Adrenal gland (tissue), 12 donors: ENCODE results near the gene CHKA. TPM values are rescaled to one million over a fixed set of nuclear protein-coding genes. Genes with fewer than 3 reads are reported as not detected.

Experiments
- DNase-seq, 7 donors: peaks; one replicate each; pipeline ENCODE4 v3.0.0-alpha.2; 2019 to 2020
- H3K27ac ChIP-seq, 5 donors: fragments of 200-600 bp; sonication (generic) in 4 of 5; 1 replicate in 3 of 5; 2 replicates in 2 of 5; pipeline versions ENCODE4 v1.5.1 to v1.8.0; 2016 to 2020; ENCODE audit warnings: mild to moderate bottlenecking in 1 of 5
- H3K27me3 ChIP-seq: fragments of 200-600 bp; 2 replicates; pipeline ENCODE4 v1.8.0; 2021
- H3K36me3 ChIP-seq, 2 donors: fragments of 200-600 bp; replicated peaks in 1 of 2; 1 replicate in 1 of 2; 2 replicates in 1 of 2; pipeline versions ENCODE4 v1.5.1 to v1.8.0; 2018 to 2022
- H3K4me1 ChIP-seq, 2 donors: fragments of 200-600 bp; replicated peaks in 1 of 2; 1 replicate in 1 of 2; 2 replicates in 1 of 2; pipeline versions ENCODE4 v1.5.1 to v1.8.0; 2018 to 2021
- H3K4me3 ChIP-seq, 4 donors: fragments of 200-600 bp; sonication (generic) in 3 of 4; one replicate each; pipeline ENCODE4 v1.5.1; 2016 to 2018
- H3K9me3 ChIP-seq, 3 donors: fragments of 200-600 bp; sonication (generic) in 1 of 3; replicated peaks in 1 of 3; 1 replicate in 2 of 3; 2 replicates in 1 of 3; pipeline versions ENCODE4 v1.5.1 to v1.8.0; 2016 to 2021
- CTCF ChIP-seq, 6 experiments: fragments of 450-650 bp in 4 of 6; fragments of 200-600 bp in 2 of 6; sonication (generic) in 1 of 6; IDR thresholded peaks; 1 replicate in 5 of 6; 2 replicates in 1 of 6; pipeline versions ENCODE4 v1.5.1 to v1.8.0; 2016 to 2021; ENCODE audit warnings: antibody characterized with exemption in 6 of 6, mild to moderate bottlenecking in 2 of 6, moderate library complexity in 1 of 6
- POLR2A ChIP-seq, 2 donors: fragments of 450-650 bp; IDR thresholded peaks; one replicate each; pipeline ENCODE4 v1.6.1; 2017; ENCODE audit warnings: antibody characterized with exemption in 2 of 2, mild to moderate bottlenecking in 2 of 2, moderate library complexity in 1 of 2
- WGBS, 4 donors: extraction: QIAGEN DNeasy Blood & Tissue Kit in 2 of 4; methylation state at CpG; one replicate each; pipeline versions ENCODE4 v1.1.5 to v1.1.7; 2013 to 2017; 5-methylcytosine and 5-hydroxymethylcytosine counted together
- intact Hi-C, 2 donors: fragments of 100-400 bp; cut with DNase I; formaldehyde crosslinking; loops; one replicate each; pipeline versions ENCODE4 v1.14.1 to v1.15.0; 2022 to 2023
- polyA plus RNA-seq, 3 donors: library from polyadenylated mRNA; stranded (reverse); fragments of 200-250 nt in 2 of 3; fragments of 350-450 nt in 1 of 3; fragmentation: Illumina TruSeq in 1 of 3; extraction: RNeasy Lipid Tissue Mini Kit (QIAGEN cat#74804) in 1 of 3; gene quantifications; one replicate each; pipeline ENCODE4 v1.2.3, GENCODE V29; 2013 to 2014
- total RNA-seq, 9 donors: library from RNA; depleted of rRNA in 4 of 9; stranded (reverse); fragments of >200 nt in 4 of 9; fragments of 120-200 nt in 1 of 9; fragmentation: NEBNext Ultra II Directional in 1 of 9; extraction: Animal tissue kit (Norgen Biotek cat#: 25700) in 1 of 9; gene quantifications; one replicate each; pipeline versions ENCODE4 v1.1.0 to v1.2.4, GENCODE V29; 2013 to 2023
- donor health status: healthy with polysubstance abuse.
- donor health status: Bipolar disorder and iron deficiency.
- donor health status: DM: yes; HTN: yes; CAD: no.
- donor health status: DM: no; HTN: no; CAD: no.
- donor health status: DM: no; HTN: no; CAD: no.
- donor health status: DM: yes; HTN: yes; CAD: no.

Gene CHKA
- total and polyA plus RNA-seq, 12 donors: 26.6 to 105 (median 54.6) TPM

DNA sequence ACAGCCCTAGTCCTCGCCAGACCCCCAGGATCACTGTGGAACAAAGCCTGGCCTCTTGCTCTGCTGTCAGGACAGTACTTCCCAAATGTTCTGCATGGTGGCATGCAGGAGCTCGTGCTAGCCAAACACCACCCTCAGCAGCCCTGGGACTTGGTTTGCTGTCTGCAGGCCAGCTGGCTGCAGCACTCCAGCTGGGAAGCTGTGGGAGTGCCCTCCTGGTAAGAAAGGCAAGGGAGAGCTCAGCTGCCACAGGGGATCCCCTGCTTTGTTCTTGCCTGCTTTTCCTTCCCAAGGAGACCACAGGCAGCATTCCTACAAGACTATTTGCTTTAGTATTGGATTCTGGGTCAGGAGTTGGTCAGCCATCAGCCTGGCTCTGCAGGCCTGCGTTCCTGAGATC is 54.4 kb downstream of the CHKA start:
- Histone ChIP-seq H3K4me1 (no peaks in the 10 kb centered on the region), H3K36me3 (peaks cover 0 to 91% of the 10 kb centered on the region in 2 donors), H3K4me3 (no peak overlapping the region), H3K27me3 (no peaks in the 10 kb centered on the region), H3K27ac (no peak overlapping the region), H3K9me3 (no peaks in the 10 kb centered on the region)
- TF ChIP-seq CTCF (IDR thresholded peaks at IDR 0.05) (no peak), POLR2A (IDR thresholded peaks at IDR 0.05) (no peak)
- WGBS, 4 donors: 73 to 95% (median 90%) methylated on average over 1 to 3 of the region's 3 CpGs
- peak in 1 of 7 donors; percentile 25 for DNase-seq
- intact Hi-C loops: loop anchor here in 1 of 2 donors (10.0 kb wide), 1 partner anchor 128 kb away; no protein-coding TSS in a partner anchor

DNA sequence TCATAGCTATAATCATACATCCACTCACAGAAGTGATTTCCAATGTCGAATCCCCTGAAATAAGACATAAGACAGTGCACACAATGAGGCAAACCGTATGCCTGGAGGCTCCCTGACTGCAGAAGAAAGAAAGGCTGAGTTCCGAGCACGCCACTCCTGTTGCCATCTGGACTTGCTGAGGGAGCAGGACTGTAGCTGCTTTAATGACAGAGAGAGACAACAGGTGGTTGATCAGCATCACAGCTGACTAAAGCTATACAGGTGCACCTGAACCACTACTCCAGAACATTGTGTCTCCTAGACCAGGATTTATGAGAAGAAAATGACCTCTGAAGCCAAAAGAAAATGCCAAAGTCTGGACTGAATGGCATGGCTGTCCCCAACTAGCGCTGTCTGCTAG is 55.3 kb downstream of the CHKA start:
- H3K4me3 ChIP-seq: no peak overlapping the region
- intact Hi-C loops: loop anchor here in 1 of 2 donors (10.0 kb wide), 1 partner anchor 129 kb away; no protein-coding TSS in a partner anchor
- H3K27ac ChIP-seq: no peak overlapping the region
- TF ChIP-seq POLR2A (IDR thresholded peaks at IDR 0.05) (no peak), CTCF (IDR thresholded peaks at IDR 0.05) (no peak)
- H3K27me3 ChIP-seq: no peaks in the 10 kb centered on the region
- H3K4me1 ChIP-seq: no peaks in the 10 kb centered on the region
- no peak for DNase-seq
- H3K9me3 ChIP-seq: no peaks in the 10 kb centered on the region
- peaks cover 0 to 91% of the 10 kb centered on the region in 2 donors for H3K36me3 ChIP-seq
- WGBS, 4 donors: 91 to 95% (median 93%) methylated on average over 4 to 5 of the region's 5 CpGs

- H3K36me3 ChIP-seq: peaks cover 0 to 84% of the 10 kb centered on the region in 2 donors
- 64 to 86% (median 82%) methylated on average over 2 of the region's 2 CpGs for WGBS, 4 donors
- H3K27me3 ChIP-seq: no peaks in the 10 kb centered on the region
- H3K9me3 ChIP-seq: no peaks in the 10 kb centered on the region
- TF ChIP-seq CTCF (IDR thresholded peaks at IDR 0.05) (no peak), POLR2A (IDR thresholded peaks at IDR 0.05) (no peak)
- intact Hi-C loops: loop anchor here in 1 of 2 donors (10.0 kb wide), 1 partner anchor 130 kb away; no protein-coding TSS in a partner anchor
- peak overlapping the region in 1 of 5 donors; percentile 13 for H3K27ac ChIP-seq
- H3K4me1 ChIP-seq: no peaks in the 10 kb centered on the region
- no peak overlapping the region for H3K4me3 ChIP-seq
- DNase-seq: no peak
These were observed 56.3 kb downstream of the CHKA start for GRCh38 chr11:68064926-68065325.

GRCh38 chr11:68061508-68061907 is 59.7 kb downstream of the CHKA start:
- intact Hi-C loops: loop anchor here in 1 of 2 donors (10.0 kb wide), 1 partner anchor 133 kb away; no protein-coding TSS in a partner anchor
- Histone ChIP-seq H3K27ac (no peak overlapping the region), H3K27me3 (no peaks in the 10 kb centered on the region), H3K9me3 (no peaks in the 10 kb centered on the region), H3K36me3 (peaks cover 0 to 68% of the 10 kb centered on the region in 2 donors), H3K4me1 (no peaks in the 10 kb centered on the region), H3K4me3 (no peak overlapping the region)
- WGBS, 4 donors: 92 to 95% (median 93%) methylated on average over 6 to 7 of the region's 7 CpGs
- peak in 1 of 7 donors; percentile 17 for DNase-seq
- TF ChIP-seq POLR2A (IDR thresholded peaks at IDR 0.05) (no peak), CTCF (IDR thresholded peaks at IDR 0.05) (no peak)
